NCI-H82 treated with DMSO at 0.1 percent for 48 hours (cell line): Measurements from ENCODE around the gene EFCAB13.
"Not testable (repeated sequence)": the region's sequence is repeated elsewhere in the genome, so short reads cannot be mapped to it uniquely, and the experiment has no call there.

Experiments used
- DNase-seq: peaks from one replicate; lab custom pipeline; 2025; ENCODE audit not compliant: unreplicated experiment; lab: John Stamatoyannopoulos, UW

EFCAB13 gene

DNA sequence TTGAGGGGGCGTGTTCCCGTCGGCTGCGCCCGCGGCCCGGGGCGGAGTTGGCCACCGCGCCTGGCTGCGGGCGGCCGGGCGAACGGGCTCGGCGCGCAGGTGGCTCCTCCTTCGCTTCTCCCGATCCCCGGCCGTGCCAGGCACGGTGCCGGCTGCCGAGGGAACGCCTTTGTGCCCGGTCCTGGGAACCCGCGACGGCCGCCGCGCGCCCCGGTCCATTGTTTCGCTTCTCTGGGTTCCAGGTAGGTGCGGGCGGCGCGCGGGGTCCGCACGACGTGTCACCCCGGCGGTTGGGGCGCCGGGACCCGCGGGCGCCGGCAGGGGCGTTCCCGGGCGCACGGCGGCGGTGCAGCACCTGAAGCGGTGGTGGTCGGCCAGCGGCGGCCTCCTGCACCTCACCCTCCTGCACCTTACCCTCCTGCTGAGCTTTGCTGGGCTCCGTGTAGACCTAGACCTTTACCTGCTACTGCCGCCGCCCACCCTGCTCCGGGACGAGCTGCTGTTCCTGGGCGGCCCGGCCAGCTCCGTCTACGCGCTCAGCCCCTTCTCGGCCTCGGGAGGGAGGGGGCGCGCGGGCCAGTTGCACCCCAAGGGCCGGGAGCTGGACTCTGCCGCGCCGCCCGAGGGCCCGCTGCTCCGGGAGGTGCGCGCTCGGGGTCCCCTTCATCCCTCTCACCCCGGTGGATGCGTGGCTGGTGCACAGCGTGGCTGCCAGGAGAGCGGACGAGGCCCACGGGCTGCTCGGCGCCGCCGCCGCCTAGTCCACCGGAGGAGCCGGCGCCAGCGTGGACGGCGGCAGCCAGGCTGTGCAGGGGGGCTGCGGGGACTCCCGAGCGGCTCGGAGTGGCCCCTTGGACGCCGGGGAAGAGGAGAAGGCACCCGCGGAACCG, 99.9 kb downstream of the EFCAB13 start:
- DNase-seq: no peak

DNA sequence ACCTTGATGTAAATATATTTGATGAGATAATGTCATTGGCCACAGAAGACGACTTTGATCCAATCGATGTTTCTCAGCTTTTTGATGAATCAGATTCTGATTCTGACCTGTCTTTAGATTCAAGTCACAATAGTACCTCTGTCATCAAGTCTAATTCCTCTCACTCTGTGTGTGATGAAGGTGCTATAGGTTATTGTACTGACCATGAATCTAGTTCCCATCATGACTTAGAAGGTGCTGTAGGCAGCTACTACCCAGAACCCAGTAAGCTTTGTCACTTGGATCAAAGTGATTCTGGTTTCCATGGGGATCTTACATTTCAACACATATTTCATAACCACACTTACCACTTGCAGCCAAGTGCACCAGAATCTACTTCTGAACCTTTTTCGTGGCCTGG, 101.5 kb downstream of the EFCAB13 start:
- not testable (repeated sequence) for DNase-seq

DNA sequence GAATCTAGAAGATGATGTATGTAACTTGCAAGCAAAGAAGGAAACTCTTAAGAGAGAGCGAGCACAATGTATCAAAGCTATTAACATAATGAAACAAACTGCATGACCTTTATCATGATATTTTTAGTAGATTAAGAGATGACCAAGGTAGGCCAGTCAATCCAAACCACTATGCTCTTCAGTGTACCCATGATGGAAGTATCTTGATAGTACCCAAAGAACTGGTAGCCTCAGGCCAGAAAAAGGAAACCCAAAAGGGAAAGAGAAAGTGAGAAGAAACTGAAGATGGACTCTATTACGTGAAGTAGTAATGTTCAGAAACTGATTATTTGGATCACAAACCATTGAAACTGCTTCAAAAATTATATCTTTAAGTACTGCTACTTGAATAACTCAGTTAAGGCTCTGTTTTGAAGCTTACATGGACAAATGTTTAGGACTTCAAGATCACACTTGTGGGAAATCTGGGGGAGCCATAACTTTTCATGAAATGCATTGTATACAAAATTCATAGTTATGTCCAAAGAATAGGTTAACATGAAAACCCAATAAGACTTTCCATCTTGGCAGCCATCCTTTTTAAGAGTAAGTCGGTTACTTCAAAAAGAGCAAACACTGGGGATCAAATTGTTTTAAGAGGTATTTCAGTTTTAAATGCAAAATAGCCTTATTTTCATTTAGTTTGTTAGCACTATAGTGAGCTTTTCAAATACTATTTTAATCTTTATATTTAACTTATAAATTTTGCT, 102.3 kb downstream of the EFCAB13 start:
- not testable (repeated sequence) for DNase-seq

DNA sequence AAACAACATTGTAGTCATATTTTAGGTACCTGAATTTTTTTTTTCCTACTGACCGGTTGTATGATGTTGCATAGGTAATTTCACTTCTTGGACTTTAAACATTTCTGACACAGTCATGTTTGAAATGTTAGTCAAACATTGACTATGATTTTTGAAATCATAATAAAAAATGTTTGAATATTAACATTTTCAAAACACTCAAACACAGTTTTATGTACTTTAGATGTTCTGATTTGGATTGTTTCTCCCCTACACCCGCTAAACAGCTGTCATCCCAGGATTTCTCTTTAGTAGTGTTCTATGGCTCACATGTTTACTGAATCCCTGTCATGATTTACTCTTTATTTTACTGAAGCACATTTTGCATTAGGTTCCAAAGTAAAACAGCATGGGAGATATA, 104.2 kb downstream of the EFCAB13 start:
- no peak for DNase-seq

DNA sequence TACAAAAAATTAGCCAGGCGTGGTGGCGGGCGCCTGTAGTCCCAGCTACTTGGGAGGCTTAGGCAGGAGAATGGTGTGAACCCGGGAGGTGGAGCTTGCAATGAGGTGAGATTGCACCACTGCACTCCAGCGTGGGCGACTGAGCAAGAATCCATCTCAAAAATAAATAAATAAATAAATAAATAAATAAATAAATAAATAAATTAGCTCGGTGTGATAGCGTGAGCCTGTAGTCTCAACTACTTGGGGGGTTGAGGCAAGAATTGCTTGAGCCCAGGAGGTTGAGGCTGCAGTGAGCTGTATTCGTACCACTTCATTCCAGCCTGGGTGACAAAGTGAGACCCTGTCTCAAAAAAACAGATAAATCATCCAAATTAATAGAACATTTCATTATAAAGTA, 108.5 kb downstream of the EFCAB13 start:
- DNase-seq: not testable (repeated sequence)

DNA sequence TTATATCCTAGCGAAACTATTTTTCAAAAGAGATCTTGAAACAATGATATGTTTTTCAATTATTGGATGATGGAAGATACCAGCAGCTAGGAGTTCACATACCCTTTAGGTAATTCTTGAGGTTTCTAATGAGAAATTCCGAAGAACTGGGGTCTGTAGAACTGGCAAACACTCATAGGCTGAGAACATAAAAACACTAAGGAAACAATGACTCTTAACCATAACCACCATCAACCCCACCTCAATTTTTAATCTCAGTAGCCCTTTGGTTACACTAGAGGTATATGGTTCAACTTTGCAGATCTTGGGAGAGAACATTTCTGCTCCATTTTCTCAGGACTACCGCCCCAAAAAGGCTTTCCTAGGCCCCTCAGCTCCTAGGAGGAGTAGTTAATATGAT, 141.4 kb downstream of the EFCAB13 start:
- no peak for DNase-seq

DNA sequence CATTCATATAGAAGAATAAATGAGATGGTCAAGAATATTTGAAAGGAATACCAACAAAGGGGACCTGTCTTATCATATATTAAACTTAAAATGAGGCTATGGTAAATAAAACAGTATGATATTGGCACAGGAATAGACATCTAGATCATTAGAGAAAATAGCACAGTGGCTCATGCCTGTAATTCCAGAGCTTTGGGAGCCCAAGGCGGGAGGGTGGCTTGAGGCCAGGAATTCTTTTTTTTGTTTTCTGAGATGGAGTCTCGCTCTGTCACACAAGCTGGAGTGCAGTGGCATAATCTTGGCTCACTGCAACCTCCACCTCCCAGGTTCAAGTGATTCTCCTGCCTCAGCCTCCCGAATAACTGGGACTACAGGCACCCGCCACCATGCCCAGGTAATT, 143.2 kb downstream of the EFCAB13 start:
- DNase-seq: not testable (repeated sequence)

DNA sequence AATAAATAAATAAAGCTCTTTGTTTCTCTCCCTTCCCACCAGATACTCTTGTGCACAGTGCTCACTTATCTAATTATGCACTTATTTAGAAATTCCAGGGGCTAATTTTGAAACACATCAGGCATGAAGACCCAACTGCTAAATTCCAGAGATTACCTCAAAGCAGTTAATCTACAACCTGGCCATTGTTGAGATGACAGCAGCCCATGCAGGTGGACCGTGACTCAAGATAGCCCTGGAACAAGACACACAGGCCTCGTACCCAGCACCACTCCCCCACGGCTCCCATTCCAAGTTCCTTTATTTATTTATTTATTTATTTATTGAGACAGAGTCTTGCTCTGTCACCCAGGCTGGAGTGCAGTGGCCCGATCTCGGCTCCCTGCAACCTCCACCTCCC, 147.1 kb downstream of the EFCAB13 start:
- no peak for DNase-seq

DNA sequence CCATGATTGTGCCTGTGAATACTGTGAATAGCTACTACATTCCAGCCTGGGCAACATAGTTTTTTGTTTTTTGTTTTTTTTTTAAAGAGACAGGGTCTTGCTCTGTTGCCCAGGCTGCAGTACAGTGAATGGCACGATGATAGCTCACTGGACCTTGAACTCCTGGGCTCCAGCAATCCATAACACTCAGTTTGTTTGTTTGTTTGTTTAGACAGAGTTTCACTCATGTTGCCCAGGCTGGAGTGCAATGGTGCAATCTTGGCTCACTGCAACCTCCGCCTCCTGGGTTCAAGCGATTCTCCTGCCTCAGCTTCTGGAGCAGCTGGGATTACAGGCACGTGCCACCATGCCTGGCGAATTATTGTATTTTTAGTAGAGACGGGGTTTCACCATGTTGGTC, 148.3 kb downstream of the EFCAB13 start:
- DNase-seq: not testable (repeated sequence)
